ENCODE measurements around the gene FBXL5. TPM values are rescaled to one million over a fixed set of nuclear protein-coding genes. Genes with fewer than 3 reads are reported as not detected.

Gene FBXL5
- total and polyA plus RNA-seq, 2 of the 13 experiments (the other 11 are each of a cell fraction or from before 2014, with no cell fraction given) = 17.4 to 45.3 TPM

GRCh38 chr4:15681372-15682241 lies 26.4 kb upstream of the FBXL5 start, which contains the start of gene FAM200B (continued):
- peak; percentile 73; the same call in 1 of the 2 replicates for TF ChIP-seq ZNF749 (CRISPR knock-in tag; IDR thresholded peaks at IDR 0.05; ENCODE audit: borderline replicate concordance)
- 0 out of 2 replicates have a peak, but pooled peaks have one; percentile 58 for TF ChIP-seq ZNF232 (CRISPR knock-in tag; IDR thresholded peaks at IDR 0.05; ENCODE audit: borderline replicate concordance)
- TF ChIP-seq FOSL2 (CRISPR knock-in tag; IDR thresholded peaks at IDR 0.05) = no peak; the same call in 1 of the 2 replicates
- 0 out of 2 replicates have a peak, but pooled peaks have one; percentile 27 for TF ChIP-seq HOXA9 (CRISPR knock-in tag; IDR thresholded peaks at IDR 0.05; ENCODE audit: borderline replicate concordance)
- TF ChIP-seq, protein P1, sequence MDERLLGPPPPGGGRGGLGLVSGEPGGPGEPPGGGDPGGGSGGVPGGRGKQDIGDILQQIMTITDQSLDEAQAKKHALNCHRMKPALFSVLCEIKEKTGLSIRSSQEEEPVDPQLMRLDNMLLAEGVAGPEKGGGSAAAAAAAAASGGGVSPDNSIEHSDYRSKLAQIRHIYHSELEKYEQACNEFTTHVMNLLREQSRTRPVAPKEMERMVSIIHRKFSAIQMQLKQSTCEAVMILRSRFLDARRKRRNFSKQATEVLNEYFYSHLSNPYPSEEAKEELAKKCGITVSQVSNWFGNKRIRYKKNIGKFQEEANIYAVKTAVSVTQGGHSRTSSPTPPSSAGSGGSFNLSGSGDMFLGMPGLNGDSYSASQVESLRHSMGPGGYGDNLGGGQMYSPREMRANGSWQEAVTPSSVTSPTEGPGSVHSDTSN (CRISPR knock-in tag; IDR thresholded peaks at IDR 0.05) = no peak
- 0 out of 2 replicates have a peak, but pooled peaks have one; percentile 63 for TF ChIP-seq ZNF543 (CRISPR knock-in tag; IDR thresholded peaks at IDR 0.05)
- TF ChIP-seq KAT8 (CRISPR knock-in tag; IDR thresholded peaks at IDR 0.05) = peak; percentile 82
- TF ChIP-seq, protein P2, sequence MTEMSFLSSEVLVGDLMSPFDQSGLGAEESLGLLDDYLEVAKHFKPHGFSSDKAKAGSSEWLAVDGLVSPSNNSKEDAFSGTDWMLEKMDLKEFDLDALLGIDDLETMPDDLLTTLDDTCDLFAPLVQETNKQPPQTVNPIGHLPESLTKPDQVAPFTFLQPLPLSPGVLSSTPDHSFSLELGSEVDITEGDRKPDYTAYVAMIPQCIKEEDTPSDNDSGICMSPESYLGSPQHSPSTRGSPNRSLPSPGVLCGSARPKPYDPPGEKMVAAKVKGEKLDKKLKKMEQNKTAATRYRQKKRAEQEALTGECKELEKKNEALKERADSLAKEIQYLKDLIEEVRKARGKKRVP (CRISPR knock-in tag; IDR thresholded peaks at IDR 0.05) = no peak; a peak in 1 of 4 replicates
- TF ChIP-seq ZNF468 (CRISPR knock-in tag; IDR thresholded peaks at IDR 0.05) = no peak; the same call in 1 of the 2 replicates
- TF ChIP-seq ZNF816 (CRISPR knock-in tag; IDR thresholded peaks at IDR 0.05; ENCODE audit: borderline replicate concordance) = peak; percentile 52; the same call in 1 of the 2 replicates
- no peak; the same call in 1 of the 2 replicates for TF ChIP-seq HMG20A (CRISPR knock-in tag; IDR thresholded peaks at IDR 0.05; ENCODE audit: borderline replicate concordance)
- peak; percentile 78; the same call in 1 of the 2 replicates for TF ChIP-seq ZNF44 (CRISPR knock-in tag; IDR thresholded peaks at IDR 0.05)
- TF ChIP-seq CAMTA2 (CRISPR knock-in tag; IDR thresholded peaks at IDR 0.05; ENCODE audit: borderline replicate concordance) = 0 out of 2 replicates have a peak, but pooled peaks have one; percentile 52
- TF ChIP-seq ATF6 (CRISPR knock-in tag; conservative IDR thresholded peaks at IDR 0.05) = no peak
- TF ChIP-seq POLR2AphosphoS5 (IDR thresholded peaks at IDR 0.05; ENCODE audit: low read depth, low read length) = peak; percentile 79
- no peak; the same call in 1 of the 2 replicates for TF ChIP-seq RNF219 (CRISPR knock-in tag; IDR thresholded peaks at IDR 0.05)
- TF ChIP-seq, protein P3, sequence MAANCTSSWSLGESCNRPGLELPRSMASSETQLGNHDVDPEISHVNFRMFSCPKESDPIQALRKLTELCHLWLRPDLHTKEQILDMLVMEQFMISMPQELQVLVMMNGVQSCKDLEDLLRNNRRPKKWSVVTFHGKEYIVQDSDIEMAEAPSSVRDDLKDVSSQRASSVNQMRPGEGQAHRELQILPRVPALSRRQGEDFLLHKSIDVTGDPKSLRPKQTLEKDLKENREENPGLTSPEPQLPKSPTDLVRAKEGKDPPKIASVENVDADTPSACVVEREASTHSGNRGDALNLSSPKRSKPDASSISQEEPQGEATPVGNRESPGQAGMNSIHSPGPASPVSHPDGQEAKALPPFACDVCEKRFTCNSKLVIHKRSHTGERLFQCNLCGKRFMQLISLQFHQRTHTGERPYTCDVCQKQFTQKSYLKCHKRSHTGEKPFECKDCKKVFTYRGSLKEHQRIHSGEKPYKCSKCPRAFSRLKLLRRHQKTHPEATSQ (CRISPR knock-in tag; IDR thresholded peaks at IDR 0.05; ENCODE audit: borderline replicate concordance) = peak; percentile 95; the same call in 1 of the 2 replicates
- TF ChIP-seq GATA4 (IDR thresholded peaks at IDR 0.05; ENCODE audit: borderline replicate concordance, low read depth) = peak; percentile 41; the same call in 1 of the 2 replicates
- TF ChIP-seq ZNF12 (CRISPR knock-in tag; IDR thresholded peaks at IDR 0.05) = no peak; the same call in 1 of the 2 replicates
- TF ChIP-seq ZFYVE20 (CRISPR knock-in tag; IDR thresholded peaks at IDR 0.05; ENCODE audit: borderline replicate concordance, low read depth) = no peak
